ENCODE data around the gene HAPSTR1. TPM values are rescaled to one million over a fixed set of nuclear protein-coding genes. Genes with fewer than 3 reads are reported as not detected.

HAPSTR1 gene
- total and polyA plus RNA-seq, 2 experiments from 2014 or later = 21.4 to 69.0 TPM

GRCh38 chr16:9102379-9102778 lies 10.9 kb downstream of the HAPSTR1 start:
- Histone ChIP-seq H4K20me1 (ENCODE audit: insufficient read depth, poor library complexity, severe bottlenecking) (peaks cover 100% of the 10 kb centered on the region), H3K79me2 (peaks cover 100% of the 10 kb centered on the region), H3K4me2 (no peak overlapping the region), H3K4me1 (ENCODE audit: insufficient read depth) (peaks cover 45% of the 10 kb centered on the region), H3K9me2 (replicated peaks; ENCODE audit: insufficient read depth) (no peaks in the 10 kb centered on the region), H2AFZ (no peak overlapping the region), H3K27ac (no peak overlapping the region), H3K4me3 (no peak overlapping the region), H3K9me3 (ENCODE audit: low read depth) (no peaks in the 10 kb centered on the region), H3K27me3 (no peaks in the 10 kb centered on the region), H3K36me3 (replicated peaks; ENCODE audit: insufficient read depth, low read depth) (peaks cover 8% of the 10 kb centered on the region)
- no peak for DNase-seq (ENCODE audit: low spot score)
- WGBS (ENCODE audit: low lambda C conversion rate, missing lambda C conversion rate) = 72% methylated on average over 2 of the region's 2 CpGs
- TF ChIP-seq, protein P1, sequence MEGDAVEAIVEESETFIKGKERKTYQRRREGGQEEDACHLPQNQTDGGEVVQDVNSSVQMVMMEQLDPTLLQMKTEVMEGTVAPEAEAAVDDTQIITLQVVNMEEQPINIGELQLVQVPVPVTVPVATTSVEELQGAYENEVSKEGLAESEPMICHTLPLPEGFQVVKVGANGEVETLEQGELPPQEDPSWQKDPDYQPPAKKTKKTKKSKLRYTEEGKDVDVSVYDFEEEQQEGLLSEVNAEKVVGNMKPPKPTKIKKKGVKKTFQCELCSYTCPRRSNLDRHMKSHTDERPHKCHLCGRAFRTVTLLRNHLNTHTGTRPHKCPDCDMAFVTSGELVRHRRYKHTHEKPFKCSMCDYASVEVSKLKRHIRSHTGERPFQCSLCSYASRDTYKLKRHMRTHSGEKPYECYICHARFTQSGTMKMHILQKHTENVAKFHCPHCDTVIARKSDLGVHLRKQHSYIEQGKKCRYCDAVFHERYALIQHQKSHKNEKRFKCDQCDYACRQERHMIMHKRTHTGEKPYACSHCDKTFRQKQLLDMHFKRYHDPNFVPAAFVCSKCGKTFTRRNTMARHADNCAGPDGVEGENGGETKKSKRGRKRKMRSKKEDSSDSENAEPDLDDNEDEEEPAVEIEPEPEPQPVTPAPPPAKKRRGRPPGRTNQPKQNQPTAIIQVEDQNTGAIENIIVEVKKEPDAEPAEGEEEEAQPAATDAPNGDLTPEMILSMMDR (IDR thresholded peaks at IDR 0.05; ENCODE audit: poor library complexity) = no peak
- no peak for TF ChIP-seq EZH2phosphoT487 (IDR thresholded peaks at IDR 0.05; ENCODE audit: low read depth, severe bottlenecking, unreplicated experiment)
- no peak for TF ChIP-seq EZH2 (IDR thresholded peaks at IDR 0.05; ENCODE audit: borderline replicate concordance)

DNA sequence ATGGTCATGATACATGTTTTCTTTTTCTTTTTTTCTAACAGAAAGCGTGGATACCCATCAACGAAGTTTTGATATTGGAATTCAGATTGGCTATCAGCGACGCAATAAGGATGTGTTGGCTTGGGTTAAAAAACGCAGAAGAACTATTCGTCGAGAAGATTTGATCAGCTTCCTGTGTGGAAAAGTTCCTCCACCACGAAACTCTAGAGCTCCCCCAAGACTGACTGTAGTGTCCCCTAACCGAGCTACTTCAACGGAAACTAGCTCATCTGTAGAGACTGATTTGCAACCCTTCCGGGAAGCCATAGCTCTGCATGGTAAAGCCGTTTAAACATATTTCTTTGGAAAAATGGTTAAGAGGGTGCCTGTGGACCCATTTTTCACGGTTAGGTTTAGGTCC lies 11.5 kb downstream of the HAPSTR1 start:
- Histone ChIP-seq H3K4me3 (no peak overlapping the region), H3K36me3 (replicated peaks; ENCODE audit: insufficient read depth, low read depth) (peaks cover 8% of the 10 kb centered on the region), H3K27ac (no peak overlapping the region), H3K4me2 (no peak overlapping the region), H2AFZ (no peak overlapping the region), H3K79me2 (peaks cover 100% of the 10 kb centered on the region), H3K9me3 (ENCODE audit: low read depth) (no peaks in the 10 kb centered on the region), H3K27me3 (no peaks in the 10 kb centered on the region), H3K4me1 (ENCODE audit: insufficient read depth) (peaks cover 44% of the 10 kb centered on the region), H4K20me1 (ENCODE audit: insufficient read depth, poor library complexity, severe bottlenecking) (peaks cover 100% of the 10 kb centered on the region), H3K9me2 (replicated peaks; ENCODE audit: insufficient read depth) (no peaks in the 10 kb centered on the region)
- TF ChIP-seq EZH2phosphoT487 (IDR thresholded peaks at IDR 0.05; ENCODE audit: low read depth, severe bottlenecking, unreplicated experiment) (no peak), EZH2 (IDR thresholded peaks at IDR 0.05; ENCODE audit: borderline replicate concordance) (no peak)
- TF ChIP-seq, protein P1 (IDR thresholded peaks at IDR 0.05; ENCODE audit: poor library complexity) = no peak
- no peak for DNase-seq (ENCODE audit: low spot score)
- WGBS (ENCODE audit: low lambda C conversion rate, missing lambda C conversion rate) = 97% methylated on average over 13 of the region's 13 CpGs

DNA sequence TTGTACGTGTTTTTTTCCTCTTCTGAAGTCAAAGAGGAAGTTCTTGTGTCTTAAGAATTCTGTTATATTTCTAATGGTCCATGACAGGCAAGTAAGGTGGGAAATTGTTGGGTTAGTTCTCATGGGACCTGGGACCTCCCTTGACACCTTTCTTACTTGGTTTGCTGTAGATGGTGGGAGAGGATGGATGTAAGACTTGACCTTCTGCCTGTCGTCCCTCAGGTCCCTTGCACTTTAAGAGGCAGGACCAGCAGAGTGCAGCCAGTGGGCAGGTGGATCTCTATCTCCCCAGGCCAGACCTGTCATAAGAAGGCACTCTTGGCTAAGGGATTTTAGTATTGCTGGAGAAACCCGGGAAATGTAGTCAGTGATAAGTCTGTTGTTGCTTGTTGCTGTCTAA lies 12.1 kb downstream of the HAPSTR1 start:
- Histone ChIP-seq H3K27ac (no peak overlapping the region), H3K4me1 (ENCODE audit: insufficient read depth) (peaks cover 38% of the 10 kb centered on the region), H3K9me2 (replicated peaks; ENCODE audit: insufficient read depth) (no peaks in the 10 kb centered on the region), H3K4me2 (no peak overlapping the region), H3K4me3 (no peak overlapping the region), H4K20me1 (ENCODE audit: insufficient read depth, poor library complexity, severe bottlenecking) (peaks cover 100% of the 10 kb centered on the region), H3K9me3 (ENCODE audit: low read depth) (no peaks in the 10 kb centered on the region), H3K36me3 (replicated peaks; ENCODE audit: insufficient read depth, low read depth) (peaks cover 8% of the 10 kb centered on the region), H3K79me2 (peaks cover 100% of the 10 kb centered on the region), H3K27me3 (no peaks in the 10 kb centered on the region), H2AFZ (no peak overlapping the region)
- WGBS (ENCODE audit: low lambda C conversion rate, missing lambda C conversion rate) = 86% methylated on average over 3 of the region's 3 CpGs
- TF ChIP-seq EZH2phosphoT487 (IDR thresholded peaks at IDR 0.05; ENCODE audit: low read depth, severe bottlenecking, unreplicated experiment) = no peak
- no peak for TF ChIP-seq EZH2 (IDR thresholded peaks at IDR 0.05; ENCODE audit: borderline replicate concordance)
- TF ChIP-seq, protein P1 (IDR thresholded peaks at IDR 0.05; ENCODE audit: poor library complexity) = no peak
- no peak for DNase-seq (ENCODE audit: low spot score)

GRCh38 chr16:9105189-9105588 lies 13.7 kb downstream of the HAPSTR1 start:
- Histone ChIP-seq H4K20me1 (ENCODE audit: insufficient read depth, poor library complexity, severe bottlenecking) (peaks cover 100% of the 10 kb centered on the region), H2AFZ (no peak overlapping the region), H3K9me3 (ENCODE audit: low read depth) (no peaks in the 10 kb centered on the region), H3K79me2 (peaks cover 100% of the 10 kb centered on the region), H3K4me3 (no peak overlapping the region), H3K36me3 (replicated peaks; ENCODE audit: insufficient read depth, low read depth) (peaks cover 8% of the 10 kb centered on the region), H3K27me3 (no peaks in the 10 kb centered on the region), H3K27ac (no peak overlapping the region), H3K9me2 (replicated peaks; ENCODE audit: insufficient read depth) (no peaks in the 10 kb centered on the region), H3K4me1 (ENCODE audit: insufficient read depth) (peaks cover 26% of the 10 kb centered on the region), H3K4me2 (no peak overlapping the region)
- TF ChIP-seq EZH2phosphoT487 (IDR thresholded peaks at IDR 0.05; ENCODE audit: low read depth, severe bottlenecking, unreplicated experiment) (no peak), EZH2 (IDR thresholded peaks at IDR 0.05; ENCODE audit: borderline replicate concordance) (no peak)
- TF ChIP-seq, protein P1 (IDR thresholded peaks at IDR 0.05; ENCODE audit: poor library complexity) = no peak
- no peak for DNase-seq (ENCODE audit: low spot score)
